Measurements from ENCODE around the gene LBH. TPM values are rescaled to one million over a fixed set of nuclear protein-coding genes. Genes with fewer than 3 reads are reported as not detected.

Gene LBH
- total and polyA plus RNA-seq, 3 experiments from 2014 or later, result 115 to 156 (median 121) TPM

- H3K9me3 ChIP-seq (ENCODE audit: low read length), result no peaks in the 10 kb centered on the region
- Mint-ChIP-seq H3K27ac (peak overlapping the region in 1 of 8 donors; percentile 36), H3K9me3 (no peaks in the 10 kb centered on the region), H3K4me1 (peaks cover 15 to 21% (median 20%) of the 10 kb centered on the region in 3 donors), H3K4me3 (no peak overlapping the region), H3K36me3 (no peaks in the 10 kb centered on the region), H3K27me3 (no peaks in the 10 kb centered on the region)
- CTCF ChIA-PET, result interaction anchor here (1.5 kb wide), 1 partner anchor 21 kb away, joined by 3 read pairs; no protein-coding TSS in a partner anchor
- POLR2A ChIA-PET, result interaction anchor here (1.4 kb wide), 1 partner anchor 52 kb away, joined by 3 read pairs; no protein-coding TSS in a partner anchor
- no peak overlapping the region for H3K27ac ChIP-seq (ENCODE audit: low read depth, low read length)
- DNase-seq, result no peak
- no peaks in the 10 kb centered on the region for H3K36me3 ChIP-seq (ENCODE audit: insufficient read depth, low read length)
- peaks cover 19% of the 10 kb centered on the region for H3K4me1 ChIP-seq (ENCODE audit: insufficient read depth, low read length)
- no peak overlapping the region for H3K4me3 ChIP-seq (ENCODE audit: low read length)
- H3K27me3 ChIP-seq (ENCODE audit: insufficient read depth, low read length, poor library complexity, severe bottlenecking), result no peaks in the 10 kb centered on the region
Observed at GRCh38 chr2:30283931-30284565, 52.7 kb downstream of the LBH start.

- Mint-ChIP-seq H3K4me3 (no peak overlapping the region), H3K9me3 (no peaks in the 10 kb centered on the region), H3K27me3 (no peaks in the 10 kb centered on the region), H3K36me3 (no peaks in the 10 kb centered on the region), H3K4me1 (peaks cover 15 to 21% (median 20%) of the 10 kb centered on the region in 3 donors), H3K27ac (no peak overlapping the region)
- Histone ChIP-seq H3K27ac (ENCODE audit: low read depth, low read length) (no peak overlapping the region), H3K4me1 (ENCODE audit: insufficient read depth, low read length) (peaks cover 19% of the 10 kb centered on the region), H3K4me3 (ENCODE audit: low read length) (no peak overlapping the region), H3K36me3 (ENCODE audit: insufficient read depth, low read length) (no peaks in the 10 kb centered on the region), H3K9me3 (ENCODE audit: low read length) (no peaks in the 10 kb centered on the region), H3K27me3 (ENCODE audit: insufficient read depth, low read length, poor library complexity, severe bottlenecking) (no peaks in the 10 kb centered on the region)
- ChIA-PET POLR2A (no interaction called here), CTCF (interaction anchor here (1.4 kb wide), 1 partner anchor 46 kb away, joined by 5 read pairs; no protein-coding TSS in a partner anchor)
- no peak for DNase-seq
Observed at GRCh38 chr2:30285758-30286157, 54.4 kb downstream of the LBH start.

GRCh38 chr2:30287190-30287840 is 56.0 kb downstream of the LBH start:
- Histone ChIP-seq H3K4me1 (ENCODE audit: insufficient read depth, low read length) (peaks cover 19% of the 10 kb centered on the region), H3K27me3 (ENCODE audit: insufficient read depth, low read length, poor library complexity, severe bottlenecking) (no peaks in the 10 kb centered on the region), H3K27ac (ENCODE audit: low read depth, low read length) (no peak overlapping the region), H3K9me3 (ENCODE audit: low read length) (no peaks in the 10 kb centered on the region), H3K4me3 (ENCODE audit: low read length) (no peak overlapping the region), H3K36me3 (ENCODE audit: insufficient read depth, low read length) (no peaks in the 10 kb centered on the region)
- no peak for DNase-seq
- CTCF ChIA-PET, result interaction anchor here (1.1 to 1.4 kb wide), 2 partner anchors 48 to 79 kb away, joined by 4 to 5 read pairs; no protein-coding TSS in a partner anchor
- Mint-ChIP-seq H3K9me3 (no peaks in the 10 kb centered on the region), H3K4me3 (no peak overlapping the region), H3K4me1 (peaks cover 15 to 21% (median 20%) of the 10 kb centered on the region in 3 donors), H3K27me3 (no peaks in the 10 kb centered on the region), H3K27ac (peak overlapping the region in 4 of 8 donors; percentile 2 to 76 (median 11)), H3K36me3 (no peaks in the 10 kb centered on the region)
- POLR2A ChIA-PET, result interaction anchor here (0.7 kb wide), 1 partner anchor 58 kb away, joined by 3 read pairs; no protein-coding TSS in a partner anchor

GRCh38 chr2:30287857-30288513 is 56.7 kb downstream of the LBH start:
- peaks cover 15 to 21% (median 20%) of the 10 kb centered on the region in 3 donors for H3K4me1 Mint-ChIP-seq
- no peaks in the 10 kb centered on the region for H3K27me3 Mint-ChIP-seq
- no peaks in the 10 kb centered on the region for H3K36me3 ChIP-seq (ENCODE audit: insufficient read depth, low read length)
- no peaks in the 10 kb centered on the region for H3K27me3 ChIP-seq (ENCODE audit: insufficient read depth, low read length, poor library complexity, severe bottlenecking)
- H3K9me3 Mint-ChIP-seq, result no peaks in the 10 kb centered on the region
- H3K9me3 ChIP-seq (ENCODE audit: low read length), result no peaks in the 10 kb centered on the region
- ChIA-PET POLR2A (interaction anchor here (0.7 kb wide), 1 partner anchor 57 kb away, joined by 3 read pairs; no protein-coding TSS in a partner anchor), CTCF (no interaction called here)
- no peaks in the 10 kb centered on the region for H3K36me3 Mint-ChIP-seq
- no peak for DNase-seq
- H3K4me1 ChIP-seq (ENCODE audit: insufficient read depth, low read length), result peaks cover 19% of the 10 kb centered on the region
- H3K27ac ChIP-seq (ENCODE audit: low read depth, low read length), result no peak overlapping the region
- H3K27ac Mint-ChIP-seq, result no peak overlapping the region
- H3K4me3 Mint-ChIP-seq, result no peak overlapping the region
- H3K4me3 ChIP-seq (ENCODE audit: low read length), result no peak overlapping the region

- CTCF ChIA-PET, result no interaction called here
- DNase-seq, result no peak
- Histone ChIP-seq H3K4me1 (ENCODE audit: insufficient read depth, low read length) (peaks cover 19% of the 10 kb centered on the region), H3K27me3 (ENCODE audit: insufficient read depth, low read length, poor library complexity, severe bottlenecking) (no peaks in the 10 kb centered on the region), H3K4me3 (ENCODE audit: low read length) (no peak overlapping the region), H3K9me3 (ENCODE audit: low read length) (no peaks in the 10 kb centered on the region), H3K36me3 (ENCODE audit: insufficient read depth, low read length) (no peaks in the 10 kb centered on the region), H3K27ac (ENCODE audit: low read depth, low read length) (no peak overlapping the region)
- no peaks in the 10 kb centered on the region for H3K36me3 Mint-ChIP-seq
- POLR2A ChIA-PET, result no interaction called here
- H3K27ac Mint-ChIP-seq, result no peak overlapping the region
- no peak overlapping the region for H3K4me3 Mint-ChIP-seq
- H3K9me3 Mint-ChIP-seq, result no peaks in the 10 kb centered on the region
- H3K4me1 Mint-ChIP-seq, result peaks cover 15 to 21% (median 20%) of the 10 kb centered on the region in 3 donors
- H3K27me3 Mint-ChIP-seq, result no peaks in the 10 kb centered on the region
Observed at GRCh38 chr2:30288561-30288960, 57.2 kb downstream of the LBH start.

GRCh38 chr2:30293303-30293921 is 62.1 kb downstream of the LBH start:
- Mint-ChIP-seq H3K9me3 (no peaks in the 10 kb centered on the region), H3K4me1 (peaks cover 2 to 4% (median 3%) of the 10 kb centered on the region in 3 donors), H3K27me3 (no peaks in the 10 kb centered on the region), H3K36me3 (no peaks in the 10 kb centered on the region), H3K4me3 (no peak overlapping the region), H3K27ac (peak overlapping the region in 2 of 8 donors; percentile 37 to 40)
- no peak overlapping the region for H3K27ac ChIP-seq (ENCODE audit: low read depth, low read length)
- no peaks in the 10 kb centered on the region for H3K27me3 ChIP-seq (ENCODE audit: insufficient read depth, low read length, poor library complexity, severe bottlenecking)
- H3K4me3 ChIP-seq (ENCODE audit: low read length), result no peak overlapping the region
- no peaks in the 10 kb centered on the region for H3K9me3 ChIP-seq (ENCODE audit: low read length)
- H3K4me1 ChIP-seq (ENCODE audit: insufficient read depth, low read length), result peaks cover 4% of the 10 kb centered on the region
- ChIA-PET CTCF (interaction anchor here (1.1 to 1.4 kb wide), 3 partner anchors 17 to 42 kb away, joined by 3 read pairs; no protein-coding TSS in a partner anchor), POLR2A (no interaction called here)
- no peak for DNase-seq
- H3K36me3 ChIP-seq (ENCODE audit: insufficient read depth, low read length), result no peaks in the 10 kb centered on the region

- no peak overlapping the region for H3K4me3 ChIP-seq (ENCODE audit: low read length)
- H3K9me3 ChIP-seq (ENCODE audit: low read length), result no peaks in the 10 kb centered on the region
- Mint-ChIP-seq H3K9me3 (no peaks in the 10 kb centered on the region), H3K27ac (peak overlapping the region in 2 of 8 donors; percentile 37 to 72), H3K4me1 (no peaks in the 10 kb centered on the region), H3K4me3 (no peak overlapping the region), H3K36me3 (no peaks in the 10 kb centered on the region), H3K27me3 (no peaks in the 10 kb centered on the region)
- ChIA-PET CTCF (interaction anchor here (1.1 to 1.4 kb wide), 3 partner anchors 16 to 41 kb away, joined by 3 read pairs; no protein-coding TSS in a partner anchor), POLR2A (no interaction called here)
- DNase-seq, result no peak
- H3K27me3 ChIP-seq (ENCODE audit: insufficient read depth, low read length, poor library complexity, severe bottlenecking), result no peaks in the 10 kb centered on the region
- no peaks in the 10 kb centered on the region for H3K36me3 ChIP-seq (ENCODE audit: insufficient read depth, low read length)
- H3K4me1 ChIP-seq (ENCODE audit: insufficient read depth, low read length), result no peaks in the 10 kb centered on the region
- H3K27ac ChIP-seq (ENCODE audit: low read depth, low read length), result no peak overlapping the region
Observed at GRCh38 chr2:30294133-30294532, 62.8 kb downstream of the LBH start.
